HepG2 (cell line): ENCODE measurements around the gene CARHSP1. TPM values are rescaled to one million over a fixed set of nuclear protein-coding genes. Genes with fewer than 3 reads are reported as not detected.
A peak's percentile ranks its signal among the peaks of the same experiment; 100 is the strongest.

Experiments
- ATAC-seq: fragments of 200-7000 bp; cut with Tn5 transposase; 3 replicates; pipeline ENCODE4 v1.9.1; 2020; ENCODE audit warnings: mild to moderate bottlenecking, moderate library complexity
- BruUV-seq: library from RNA; stranded (reverse); fragments of 400-500 nt; replicated peaks from 2 replicates; lab custom pipeline; 2021; lab: Mats Ljungman, UMichigan
- CTCF ChIA-PET: fragments of 300-600 bp; formaldehyde crosslinking; extraction: SDS; loops from one replicate; lab custom pipeline; 2021; ENCODE audit warnings: low total read pairs, inconsistent platforms, low intra/inter-chr PET ratio; lab: Yijun Ruan, JAX
- POLR2A ChIA-PET: fragments of 350-600 bp; sonication (Branson Sonifier 250); formaldehyde crosslinking; loops from one replicate; lab custom pipeline; 2020; ENCODE audit warnings: antibody characterized with exemption, inconsistent platforms; lab: Yijun Ruan, JAX
- DNase-seq: peaks from one replicate; pipeline ENCODE4 v3.0.0-alpha.2; 2015; ENCODE audit warnings: low spot score
- FAIRE-seq: peaks from 3 replicates; lab custom pipeline; 2011; peaks lifted over from hg19 to GRCh38; lab: Jason Lieb, UNC
- H2AFZ ChIP-seq: one replicate; pipeline ENCODE4 v1.6.1; 2011; ENCODE audit warnings: low read length, inconsistent platforms
- H3K27ac ChIP-seq: fragments of 300-600 bp; 3 replicates; pipeline ENCODE4 v1.8.0; 2011; ENCODE audit warnings: mixed run types, mild to moderate bottlenecking, mixed read lengths, low read length, inconsistent platforms; ENCODE audit not compliant: insufficient read depth; ENCODE audit errors: extremely low read length
- H3K27me3 ChIP-seq, 2 experiments: fragments of 200-600 bp in 1 of 2; 2 replicates in 1 of 2; 3 replicates in 1 of 2; pipeline versions ENCODE4 v1.6.0 to v1.8.0; 2011; ENCODE audit warnings: low read length in 2 of 2, mild to moderate bottlenecking in 2 of 2, moderate library complexity in 2 of 2, inconsistent platforms in 1 of 2; ENCODE audit not compliant: insufficient read depth in 2 of 2, control insufficient read depth in 1 of 2
- H3K36me3 ChIP-seq, 2 experiments: fragments of 200-600 bp in 1 of 2; replicated peaks in 1 of 2; 2 replicates in 1 of 2; 3 replicates in 1 of 2; pipeline versions ENCODE4 v1.5.1 to v1.8.0; 2011; ENCODE audit warnings: low read length in 2 of 2, inconsistent platforms in 1 of 2; ENCODE audit not compliant: insufficient read depth in 2 of 2, control insufficient read depth in 1 of 2
- H3K4me1 ChIP-seq: 2 replicates; pipeline ENCODE4 v1.5.1; 2012; ENCODE audit warnings: low read length, inconsistent platforms; ENCODE audit not compliant: insufficient read depth
- H3K4me2 ChIP-seq: 2 replicates; pipeline ENCODE4 v1.6.0; 2011; ENCODE audit warnings: low read depth, low read length, inconsistent platforms
- H3K4me3 ChIP-seq, 3 experiments: fragments of 200-600 bp in 1 of 3; sonication (generic), shearing (Covaris generic) in 1 of 3; replicated peaks in 1 of 3; 2 replicates each; pipeline ENCODE4 v1.5.1; 2011 to 2016; ENCODE audit warnings: low read length in 3 of 3, inconsistent platforms in 2 of 3, low read depth in 2 of 3, mild to moderate bottlenecking in 2 of 3, control low read depth in 1 of 3, mixed read lengths in 1 of 3; ENCODE audit not compliant: insufficient read depth in 1 of 3
- H3K79me2 ChIP-seq: one replicate; pipeline ENCODE4 v1.6.1; 2011; ENCODE audit warnings: low read length, inconsistent platforms; ENCODE audit not compliant: insufficient read depth
- H3K9ac ChIP-seq: 2 replicates; pipeline ENCODE4 v1.6.0; 2011; ENCODE audit warnings: mild to moderate bottlenecking, low read depth, low read length, inconsistent platforms; ENCODE audit not compliant: insufficient read depth
- H3K9me3 ChIP-seq: 2 replicates; pipeline ENCODE4 v1.5.1; 2012; ENCODE audit warnings: mild to moderate bottlenecking, low read length
- H4K20me1 ChIP-seq: 2 replicates; pipeline ENCODE4 v1.6.0; 2011; ENCODE audit warnings: inconsistent platforms, mild to moderate bottlenecking, low read length, moderate library complexity; ENCODE audit not compliant: insufficient read depth
- CHD4 ChIP-seq: fragments of 200-600 bp; sonication (generic); IDR thresholded peaks from 2 replicates; pipeline ENCODE4 v1.7.0; 2017; ENCODE audit warnings: mild to moderate bottlenecking, low read length, borderline replicate concordance
- ETV5 ChIP-seq: IDR thresholded peaks from 2 replicates; pipeline ENCODE4 v1.6.1; 2018; ENCODE audit warnings: missing biosample characterization, missing genetic modification reagents, inconsistent platforms, borderline replicate concordance
- KDM5B ChIP-seq: sonication (generic); formaldehyde crosslinking; IDR thresholded peaks from 2 replicates; pipeline ENCODE4 v1.4.0; 2020; ENCODE audit warnings: missing genetic modification reagents, mild to moderate bottlenecking, borderline replicate concordance
- KLF15 ChIP-seq: sonication (generic); formaldehyde crosslinking; IDR thresholded peaks from 2 replicates; pipeline ENCODE4 v1.8.1; 2023; ENCODE audit warnings: borderline replicate concordance, mild to moderate bottlenecking, inconsistent platforms, missing genetic modification reagents, mixed read lengths
- POLR2A ChIP-seq, 2 experiments: IDR thresholded peaks; 2 replicates each; pipeline ENCODE4 v1.6.1; 2011; ENCODE audit warnings: low read depth in 2 of 2, low read length in 2 of 2, mild to moderate bottlenecking in 1 of 2, moderate library complexity in 1 of 2; ENCODE audit not compliant: insufficient read depth in 1 of 2
- POLR2AphosphoS5 ChIP-seq: IDR thresholded peaks from 2 replicates; pipeline ENCODE4 v1.6.1; 2012; ENCODE audit warnings: low read depth, low read length
- POLR2G ChIP-seq: fragments of 200-400 bp; formaldehyde crosslinking; IDR thresholded peaks from 2 replicates; pipeline ENCODE4 v1.6.1; 2018; ENCODE audit warnings: mild to moderate bottlenecking, low read depth, low read length, moderate library complexity
- RAD21 ChIP-seq: fragments of 450-650 bp; formaldehyde crosslinking; IDR thresholded peaks from 2 replicates; pipeline ENCODE4 v1.5.0; 2020; ENCODE audit warnings: mild to moderate bottlenecking
- RBM22 ChIP-seq: fragments of 200-400 bp; formaldehyde crosslinking; optimal IDR thresholded peaks from 2 replicates; pipeline ENCODE3; 2017; ENCODE audit warnings: mild to moderate bottlenecking, low read length, moderate library complexity
- ZNF274 ChIP-seq: sonication (generic); formaldehyde crosslinking; IDR thresholded peaks from 2 replicates; pipeline ENCODE4 v1.5.1; 2020; ENCODE audit warnings: mild to moderate bottlenecking, missing genetic modification reagents
- ZNF83 ChIP-seq: sonication (generic); formaldehyde crosslinking; IDR thresholded peaks from 2 replicates; pipeline ENCODE4 v1.4.0; 2020; ENCODE audit warnings: missing genetic modification reagents, mild to moderate bottlenecking, borderline replicate concordance
- ZNF883 ChIP-seq: sonication (generic); formaldehyde crosslinking; IDR thresholded peaks from 2 replicates; pipeline ENCODE4 v1.5.1; 2020; ENCODE audit warnings: mild to moderate bottlenecking, missing genetic modification reagents; ENCODE audit errors: not compliant biosample characterization
- WGBS: methylation state at CpG from one replicate; pipeline ENCODE4 v1.1.6; 2017; ENCODE audit warnings: low lambda C conversion rate; 5-methylcytosine and 5-hydroxymethylcytosine counted together
- in situ Hi-C: cut with HindIII; loops from 2 replicates; pipeline ENCODE4 v1.10.0; 2017; ENCODE audit warnings: low pct_unique_long_range_greater_than_20kb; ENCODE audit not compliant: extremely low pct_ligation_motif_present
- intact Hi-C: fragments of 100-400 bp; cut with micrococcal nuclease; formaldehyde crosslinking; loops from one replicate; pipeline ENCODE4 v1.10.0; 2022; ENCODE audit not compliant: unreplicated experiment
- polyA plus RNA-seq, 8 experiments: library from polyadenylated mRNA; depleted of rRNA in 3 of 8; stranded (reverse) in 7 of 8; unstranded in 1 of 8; fragments of >200 nt; fragmentation: Illumina TruSeq in 4 of 8; extraction: Trizol in 4 of 8; gene quantifications; 2 replicates each; pipeline versions ENCODE4 v1.2.1 to v1.2.3, GENCODE V29; 2011 to 2016; ENCODE audit warnings: low read depth in 4 of 8, missing spikeins in 1 of 8, mixed read lengths in 1 of 8; ENCODE audit not compliant: insufficient read depth in 1 of 8
- total RNA-seq, 5 experiments: library from RNA; depleted of rRNA; stranded (reverse); fragments of >200 nt; fragmentation: Illumina TruSeq; extraction: Trizol; gene quantifications; 2 replicates each; pipeline ENCODE4 v1.2.3, GENCODE V29; 2016; ENCODE audit warnings: low read depth in 1 of 5
- TF ChIP-seq, protein P1 (sequence below): sonication (generic); formaldehyde crosslinking; IDR thresholded peaks from 2 replicates; pipeline ENCODE4 v1.5.1; 2020; ENCODE audit warnings: mild to moderate bottlenecking, missing genetic modification reagents, moderate library complexity
- TF ChIP-seq, protein P2 (sequence below): sonication (generic); formaldehyde crosslinking; IDR thresholded peaks from 2 replicates; pipeline ENCODE4 v1.4.0; 2020; ENCODE audit warnings: mild to moderate bottlenecking, missing genetic modification reagents

CARHSP1 gene
- total and polyA plus RNA-seq, 2 of the 13 experiments (the other 11 are each of a cell fraction or from before 2014, with no cell fraction given): 173 to 345 TPM

DNA sequence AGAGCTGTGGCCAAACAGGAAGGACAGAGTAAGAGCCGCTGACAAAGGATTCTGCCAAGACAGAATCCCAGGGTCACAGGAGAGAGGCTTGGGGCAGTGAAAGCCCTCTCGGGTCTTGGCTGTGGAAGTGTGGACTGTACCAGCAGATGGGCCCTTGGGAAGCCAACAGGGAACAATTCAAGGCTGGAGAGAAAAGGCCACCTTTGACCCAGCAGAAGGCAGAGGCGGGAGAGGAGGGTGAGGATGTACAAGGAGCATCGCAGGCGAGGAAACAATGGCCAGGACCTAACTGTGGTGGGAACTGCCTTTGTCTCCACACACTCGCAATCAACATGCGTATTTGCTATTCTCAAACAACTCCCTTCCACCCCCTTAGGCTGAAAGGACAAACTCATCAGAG is 15.7 kb downstream of the CARHSP1 start:
- peaks cover 60 to 90% of the 10 kb centered on the region in 2 experiments for H3K36me3 ChIP-seq
- DNase-seq (no peak), FAIRE-seq (no peak), ATAC-seq (no peak)
- peaks cover 31% of the 10 kb centered on the region for H3K4me1 ChIP-seq
- WGBS: 96% methylated on average over 7 of the region's 7 CpGs
- TF ChIP-seq ETV5 (CRISPR knock-in tag): no peak
- peak; percentile 22; the same call in 1 of the 2 replicates for TF ChIP-seq POLR2AphosphoS5
- TF ChIP-seq RAD21: no peak
- TF ChIP-seq ZNF83 (CRISPR knock-in tag): peak; percentile 7; the same call in 1 of the 2 replicates
- peak; percentile 11 for TF ChIP-seq POLR2G
- TF ChIP-seq CHD4: no peak
- peak; percentile 99 for TF ChIP-seq RBM22
- peak; percentile 30 to 70; a peak in 2 of 4 replicates for TF ChIP-seq POLR2A (IDR thresholded peaks at IDR 0.05; ENCODE audit: insufficient read depth in 1 of 2, low read depth in 2 of 2, low read length in 2 of 2)
- TF ChIP-seq KLF15 (CRISPR knock-in tag): no peak
- 0 out of 2 replicates have a peak, but pooled peaks have one; percentile 18 for TF ChIP-seq KDM5B (CRISPR knock-in tag)
- 0 out of 2 replicates have a peak, but pooled peaks have one; percentile 52 for TF ChIP-seq ZNF274 (CRISPR knock-in tag)
- TF ChIP-seq, protein P1, sequence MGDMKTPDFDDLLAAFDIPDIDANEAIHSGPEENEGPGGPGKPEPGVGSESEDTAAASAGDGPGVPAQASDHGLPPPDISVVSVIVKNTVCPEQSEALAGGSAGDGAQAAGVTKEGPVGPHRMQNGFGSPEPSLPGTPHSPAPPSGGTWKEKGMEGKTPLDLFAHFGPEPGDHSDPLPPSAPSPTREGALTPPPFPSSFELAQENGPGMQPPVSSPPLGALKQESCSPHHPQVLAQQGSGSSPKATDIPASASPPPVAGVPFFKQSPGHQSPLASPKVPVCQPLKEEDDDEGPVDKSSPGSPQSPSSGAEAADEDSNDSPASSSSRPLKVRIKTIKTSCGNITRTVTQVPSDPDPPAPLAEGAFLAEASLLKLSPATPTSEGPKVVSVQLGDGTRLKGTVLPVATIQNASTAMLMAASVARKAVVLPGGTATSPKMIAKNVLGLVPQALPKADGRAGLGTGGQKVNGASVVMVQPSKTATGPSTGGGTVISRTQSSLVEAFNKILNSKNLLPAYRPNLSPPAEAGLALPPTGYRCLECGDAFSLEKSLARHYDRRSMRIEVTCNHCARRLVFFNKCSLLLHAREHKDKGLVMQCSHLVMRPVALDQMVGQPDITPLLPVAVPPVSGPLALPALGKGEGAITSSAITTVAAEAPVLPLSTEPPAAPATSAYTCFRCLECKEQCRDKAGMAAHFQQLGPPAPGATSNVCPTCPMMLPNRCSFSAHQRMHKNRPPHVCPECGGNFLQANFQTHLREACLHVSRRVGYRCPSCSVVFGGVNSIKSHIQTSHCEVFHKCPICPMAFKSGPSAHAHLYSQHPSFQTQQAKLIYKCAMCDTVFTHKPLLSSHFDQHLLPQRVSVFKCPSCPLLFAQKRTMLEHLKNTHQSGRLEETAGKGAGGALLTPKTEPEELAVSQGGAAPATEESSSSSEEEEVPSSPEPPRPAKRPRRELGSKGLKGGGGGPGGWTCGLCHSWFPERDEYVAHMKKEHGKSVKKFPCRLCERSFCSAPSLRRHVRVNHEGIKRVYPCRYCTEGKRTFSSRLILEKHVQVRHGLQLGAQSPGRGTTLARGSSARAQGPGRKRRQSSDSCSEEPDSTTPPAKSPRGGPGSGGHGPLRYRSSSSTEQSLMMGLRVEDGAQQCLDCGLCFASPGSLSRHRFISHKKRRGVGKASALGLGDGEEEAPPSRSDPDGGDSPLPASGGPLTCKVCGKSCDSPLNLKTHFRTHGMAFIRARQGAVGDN (CRISPR knock-in tag): peak; percentile 24; the same call in 1 of the 2 replicates
- TF ChIP-seq, protein P2, sequence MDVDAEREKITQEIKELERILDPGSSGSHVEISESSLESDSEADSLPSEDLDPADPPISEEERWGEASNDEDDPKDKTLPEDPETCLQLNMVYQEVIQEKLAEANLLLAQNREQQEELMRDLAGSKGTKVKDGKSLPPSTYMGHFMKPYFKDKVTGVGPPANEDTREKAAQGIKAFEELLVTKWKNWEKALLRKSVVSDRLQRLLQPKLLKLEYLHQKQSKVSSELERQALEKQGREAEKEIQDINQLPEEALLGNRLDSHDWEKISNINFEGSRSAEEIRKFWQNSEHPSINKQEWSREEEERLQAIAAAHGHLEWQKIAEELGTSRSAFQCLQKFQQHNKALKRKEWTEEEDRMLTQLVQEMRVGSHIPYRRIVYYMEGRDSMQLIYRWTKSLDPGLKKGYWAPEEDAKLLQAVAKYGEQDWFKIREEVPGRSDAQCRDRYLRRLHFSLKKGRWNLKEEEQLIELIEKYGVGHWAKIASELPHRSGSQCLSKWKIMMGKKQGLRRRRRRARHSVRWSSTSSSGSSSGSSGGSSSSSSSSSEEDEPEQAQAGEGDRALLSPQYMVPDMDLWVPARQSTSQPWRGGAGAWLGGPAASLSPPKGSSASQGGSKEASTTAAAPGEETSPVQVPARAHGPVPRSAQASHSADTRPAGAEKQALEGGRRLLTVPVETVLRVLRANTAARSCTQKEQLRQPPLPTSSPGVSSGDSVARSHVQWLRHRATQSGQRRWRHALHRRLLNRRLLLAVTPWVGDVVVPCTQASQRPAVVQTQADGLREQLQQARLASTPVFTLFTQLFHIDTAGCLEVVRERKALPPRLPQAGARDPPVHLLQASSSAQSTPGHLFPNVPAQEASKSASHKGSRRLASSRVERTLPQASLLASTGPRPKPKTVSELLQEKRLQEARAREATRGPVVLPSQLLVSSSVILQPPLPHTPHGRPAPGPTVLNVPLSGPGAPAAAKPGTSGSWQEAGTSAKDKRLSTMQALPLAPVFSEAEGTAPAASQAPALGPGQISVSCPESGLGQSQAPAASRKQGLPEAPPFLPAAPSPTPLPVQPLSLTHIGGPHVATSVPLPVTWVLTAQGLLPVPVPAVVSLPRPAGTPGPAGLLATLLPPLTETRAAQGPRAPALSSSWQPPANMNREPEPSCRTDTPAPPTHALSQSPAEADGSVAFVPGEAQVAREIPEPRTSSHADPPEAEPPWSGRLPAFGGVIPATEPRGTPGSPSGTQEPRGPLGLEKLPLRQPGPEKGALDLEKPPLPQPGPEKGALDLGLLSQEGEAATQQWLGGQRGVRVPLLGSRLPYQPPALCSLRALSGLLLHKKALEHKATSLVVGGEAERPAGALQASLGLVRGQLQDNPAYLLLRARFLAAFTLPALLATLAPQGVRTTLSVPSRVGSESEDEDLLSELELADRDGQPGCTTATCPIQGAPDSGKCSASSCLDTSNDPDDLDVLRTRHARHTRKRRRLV: no peak
- peak; percentile 62 for TF ChIP-seq ZNF883 (CRISPR knock-in tag)
- intact Hi-C loops (loop anchor here (5.0 kb wide), 1 partner anchor 191 kb away; no protein-coding TSS in a partner anchor), in situ Hi-C loops (no loop called here)
- TSS peak; percentile 32 for BruUV-seq
- H4K20me1 ChIP-seq: peaks cover 52% of the 10 kb centered on the region
- no peak overlapping the region for H3K4me3 ChIP-seq
- POLR2A ChIA-PET: interaction anchor here (0.8 to 7.5 kb wide), 4 partner anchors 7 to 27 kb away, joined by 3 to 105 read pairs (median 8); partner anchors contain the start of gene CARHSP1
- no peak overlapping the region for H3K9ac ChIP-seq
- no peak overlapping the region for H2AFZ ChIP-seq
- no peak overlapping the region for H3K4me2 ChIP-seq
- CTCF ChIA-PET: no interaction called here
- no peaks in the 10 kb centered on the region for H3K27me3 ChIP-seq
- no peaks in the 10 kb centered on the region for H3K9me3 ChIP-seq
- H3K27ac ChIP-seq: no peak overlapping the region
- no peaks in the 10 kb centered on the region for H3K79me2 ChIP-seq
